Measurements from ENCODE around the gene DHX58.

Gene DHX58

GRCh38 chr17:42126836-42127235, 14.3 kb upstream of the DHX58 start:
- peaks cover 10 to 11% of the 10 kb centered on the region in 2 experiments for H3K4me1 ChIP-seq (ENCODE audit: control insufficient read depth in 1 of 2, insufficient read depth in 1 of 2, low read depth in 1 of 2, low read length in 1 of 2)
- H3K9me3 ChIP-seq, result no peaks in the 10 kb centered on the region
- TF ChIP-seq, protein P1, sequence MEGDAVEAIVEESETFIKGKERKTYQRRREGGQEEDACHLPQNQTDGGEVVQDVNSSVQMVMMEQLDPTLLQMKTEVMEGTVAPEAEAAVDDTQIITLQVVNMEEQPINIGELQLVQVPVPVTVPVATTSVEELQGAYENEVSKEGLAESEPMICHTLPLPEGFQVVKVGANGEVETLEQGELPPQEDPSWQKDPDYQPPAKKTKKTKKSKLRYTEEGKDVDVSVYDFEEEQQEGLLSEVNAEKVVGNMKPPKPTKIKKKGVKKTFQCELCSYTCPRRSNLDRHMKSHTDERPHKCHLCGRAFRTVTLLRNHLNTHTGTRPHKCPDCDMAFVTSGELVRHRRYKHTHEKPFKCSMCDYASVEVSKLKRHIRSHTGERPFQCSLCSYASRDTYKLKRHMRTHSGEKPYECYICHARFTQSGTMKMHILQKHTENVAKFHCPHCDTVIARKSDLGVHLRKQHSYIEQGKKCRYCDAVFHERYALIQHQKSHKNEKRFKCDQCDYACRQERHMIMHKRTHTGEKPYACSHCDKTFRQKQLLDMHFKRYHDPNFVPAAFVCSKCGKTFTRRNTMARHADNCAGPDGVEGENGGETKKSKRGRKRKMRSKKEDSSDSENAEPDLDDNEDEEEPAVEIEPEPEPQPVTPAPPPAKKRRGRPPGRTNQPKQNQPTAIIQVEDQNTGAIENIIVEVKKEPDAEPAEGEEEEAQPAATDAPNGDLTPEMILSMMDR (IDR thresholded peaks at IDR 0.05), result no peak
- H3K27me3 ChIP-seq, result no peaks in the 10 kb centered on the region
- H3K36me3 ChIP-seq, result peaks cover 78% of the 10 kb centered on the region
- H3K4me3 ChIP-seq (ENCODE audit: low read depth in 1 of 2, low read length in 1 of 2), result no peak overlapping the region
- H3K27ac ChIP-seq, result peak overlapping the region; percentile 22

DNA sequence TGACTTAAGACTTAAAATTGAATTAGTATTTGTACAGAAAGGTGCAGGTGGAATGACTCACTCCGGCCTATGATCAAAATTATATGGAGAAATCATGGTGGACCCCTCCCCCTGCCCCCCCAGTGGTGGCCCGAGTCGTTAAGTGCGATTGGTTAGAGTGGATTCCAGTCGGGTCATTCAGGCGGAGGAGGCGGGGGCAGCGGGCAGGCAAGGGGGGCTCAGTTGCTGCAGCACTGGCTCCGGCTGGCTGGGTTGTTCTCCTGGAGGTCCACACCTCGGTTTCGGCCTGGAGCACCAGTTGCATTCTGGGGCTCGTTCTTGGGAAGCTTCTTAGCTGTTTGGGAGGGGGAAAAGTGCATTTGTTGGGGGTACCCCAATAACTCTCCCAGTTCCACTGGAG, 13.1 kb upstream of the DHX58 start:
- Histone ChIP-seq H3K36me3 (peaks cover 74% of the 10 kb centered on the region), H3K27me3 (no peaks in the 10 kb centered on the region), H3K4me3 (ENCODE audit: low read depth in 1 of 2, low read length in 1 of 2) (no peak overlapping the region), H3K27ac (no peak overlapping the region), H3K9me3 (no peaks in the 10 kb centered on the region), H3K4me1 (ENCODE audit: control insufficient read depth in 1 of 2, insufficient read depth in 1 of 2, low read depth in 1 of 2, low read length in 1 of 2) (peaks cover 6 to 10% of the 10 kb centered on the region in 2 experiments)
- TF ChIP-seq, protein P1 (IDR thresholded peaks at IDR 0.05), result no peak

DNA sequence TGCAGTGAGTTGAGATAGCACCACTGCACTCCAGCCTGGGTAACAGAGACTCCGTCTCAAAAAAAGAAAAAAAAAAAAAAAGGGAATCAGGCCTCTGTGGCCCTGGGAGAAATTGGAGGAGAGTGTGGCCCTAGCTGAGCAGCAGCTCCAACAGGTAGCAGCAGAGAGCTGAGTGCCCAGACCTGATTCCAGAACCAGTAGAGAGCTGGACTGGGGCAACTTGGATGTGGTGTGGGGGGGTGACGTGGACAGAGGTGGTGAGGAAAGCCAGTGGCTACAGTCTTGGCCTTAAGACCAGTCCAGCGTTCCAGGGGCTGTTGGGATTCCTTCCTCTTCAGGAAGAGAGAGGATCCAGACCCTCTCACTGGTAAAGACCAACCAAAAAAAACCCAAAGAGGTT, 11.7 kb upstream of the DHX58 start:
- peaks cover 61% of the 10 kb centered on the region for H3K36me3 ChIP-seq
- H3K9me3 ChIP-seq, result no peaks in the 10 kb centered on the region
- TF ChIP-seq, protein P1 (IDR thresholded peaks at IDR 0.05), result no peak
- no peak overlapping the region for H3K4me3 ChIP-seq (ENCODE audit: low read depth in 1 of 2, low read length in 1 of 2)
- H3K27ac ChIP-seq, result peak overlapping the region; percentile 25
- H3K27me3 ChIP-seq, result no peaks in the 10 kb centered on the region
- H3K4me1 ChIP-seq (ENCODE audit: control insufficient read depth in 1 of 2, insufficient read depth in 1 of 2, low read depth in 1 of 2, low read length in 1 of 2), result peaks cover 6 to 13% of the 10 kb centered on the region in 2 experiments

- H3K27me3 ChIP-seq, result no peaks in the 10 kb centered on the region
- TF ChIP-seq, protein P1 (IDR thresholded peaks at IDR 0.05), result no peak
- peaks cover 6 to 13% of the 10 kb centered on the region in 2 experiments for H3K4me1 ChIP-seq (ENCODE audit: control insufficient read depth in 1 of 2, insufficient read depth in 1 of 2, low read depth in 1 of 2, low read length in 1 of 2)
- no peaks in the 10 kb centered on the region for H3K9me3 ChIP-seq
- H3K27ac ChIP-seq, result no peak within 1 kb of the TSS
- no peak within 1 kb of the TSS for H3K4me3 ChIP-seq (ENCODE audit: low read depth in 1 of 2, low read length in 1 of 2)
- H3K36me3 ChIP-seq, result peaks cover 45% of the 10 kb centered on the region
These were observed 10.1 kb upstream of the DHX58 start, which contains the start of gene HSPB9 for GRCh38 chr17:42122371-42123303. Gene HSPB9, plus strand, starts transcription at chr17:42122804. Its CDS starts 47 bp downstream, at chr17:42122851.

DNA sequence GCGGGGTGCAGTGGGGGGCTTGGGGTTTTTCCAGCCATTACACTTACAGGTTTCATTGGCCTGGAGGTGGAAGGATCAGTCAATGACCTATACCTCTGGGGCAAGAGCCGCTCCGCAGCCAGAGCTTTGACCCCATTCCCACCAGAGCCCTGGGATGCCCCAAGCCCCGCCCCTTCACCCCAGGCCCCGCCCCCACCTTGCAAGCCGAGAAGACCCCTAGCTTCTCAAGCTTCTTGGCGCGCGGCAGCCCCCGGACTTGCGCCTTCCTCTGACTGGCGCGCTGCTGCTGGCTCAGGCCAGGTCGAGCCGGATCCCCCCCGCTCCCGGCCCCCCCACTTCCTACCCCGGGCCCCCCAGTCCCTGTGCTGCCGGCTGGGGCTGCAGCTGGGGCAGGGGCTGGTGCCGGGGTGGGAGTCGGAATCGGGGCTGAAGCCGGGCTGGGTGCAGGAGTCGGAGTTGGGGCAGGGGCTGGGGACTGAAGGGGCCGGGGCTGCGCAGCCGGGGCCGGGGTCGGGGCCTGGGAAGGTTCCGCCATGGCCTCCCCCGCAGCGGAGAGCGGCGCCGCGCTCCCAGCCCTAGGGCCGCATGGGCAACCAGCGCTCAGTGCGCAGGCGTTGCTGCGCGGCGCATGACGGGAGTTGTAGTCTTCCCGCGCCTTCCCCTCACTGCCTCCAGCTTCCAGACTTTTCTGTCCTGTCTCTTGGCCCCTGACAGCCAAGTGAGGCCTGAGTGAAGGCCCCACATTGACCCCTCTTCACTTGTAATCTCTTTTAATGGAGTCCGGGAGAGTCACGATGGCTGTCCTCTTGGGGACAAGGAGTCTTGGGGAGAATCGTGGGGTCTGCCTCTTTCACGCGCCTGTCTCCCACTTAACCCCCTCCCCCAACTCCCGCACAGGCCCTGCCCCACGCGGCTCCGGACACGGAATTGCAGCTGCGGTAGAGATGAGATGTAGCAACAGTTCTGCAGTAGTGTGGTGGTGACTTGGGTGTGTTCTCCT, 8.6 kb upstream of the DHX58 start, which contains the start of gene KAT2A:
TSS of gene KAT2A (minus strand) at position 598 of the 1,000 bp plus-strand sequence. CDS start at position 535, 63 bp downstream.
- H3K4me3 ChIP-seq (ENCODE audit: low read depth in 1 of 2, low read length in 1 of 2), result peak within 1 kb of the TSS; percentile 29 to 53
- H3K36me3 ChIP-seq, result peaks cover 29% of the 10 kb centered on the region
- H3K4me1 ChIP-seq (ENCODE audit: control insufficient read depth in 1 of 2, insufficient read depth in 1 of 2, low read depth in 1 of 2, low read length in 1 of 2), result peaks cover 6 to 13% of the 10 kb centered on the region in 2 experiments
- no peaks in the 10 kb centered on the region for H3K27me3 ChIP-seq
- H3K9me3 ChIP-seq, result no peaks in the 10 kb centered on the region
- no peak within 1 kb of the TSS for H3K27ac ChIP-seq
- TF ChIP-seq, protein P1 (IDR thresholded peaks at IDR 0.05), result no peak
